ENCODE data around the gene NOTCH2.
"Not testable (repeated sequence)": the region's sequence is repeated elsewhere in the genome, so short reads cannot be mapped to it uniquely, and the experiment has no call there.

The NOTCH2 gene

GRCh38 chr1:120041771-120042170 lies 27.7 kb downstream of the NOTCH2 start:
- ATAC-seq (ENCODE audit: low read depth); H3K27ac ChIP-seq (ENCODE audit: poor library complexity, severe bottlenecking); DNase-seq (ENCODE audit: low spot score); H3K9me3 ChIP-seq (ENCODE audit: severe bottlenecking); H3K4me3 ChIP-seq (ENCODE audit: severe bottlenecking); H3K36me3 ChIP-seq (ENCODE audit: low read depth); H3K27me3 ChIP-seq (ENCODE audit: insufficient read depth, poor library complexity, severe bottlenecking); H3K4me1 ChIP-seq (ENCODE audit: insufficient read depth, poor library complexity, severe bottlenecking): not testable (repeated sequence)

GRCh38 chr1:120032253-120032652 lies 37.2 kb downstream of the NOTCH2 start:
- not testable (repeated sequence) for ATAC-seq (ENCODE audit: low read depth)

GRCh38 chr1:120023791-120024190 lies 45.7 kb downstream of the NOTCH2 start:
- not testable (repeated sequence) for H3K4me3 ChIP-seq (ENCODE audit: severe bottlenecking); ATAC-seq (ENCODE audit: low read depth); H3K36me3 ChIP-seq (ENCODE audit: low read depth); H3K4me1 ChIP-seq (ENCODE audit: insufficient read depth, poor library complexity, severe bottlenecking); DNase-seq (ENCODE audit: low spot score); H3K27ac ChIP-seq (ENCODE audit: poor library complexity, severe bottlenecking); H3K27me3 ChIP-seq (ENCODE audit: insufficient read depth, poor library complexity, severe bottlenecking); H3K9me3 ChIP-seq (ENCODE audit: severe bottlenecking)

More at GRCh38 chr1:120032253-120032652, 37.2 kb downstream of the NOTCH2 start:
- not testable (repeated sequence) for H3K4me1 ChIP-seq (ENCODE audit: insufficient read depth, poor library complexity, severe bottlenecking); H3K27me3 ChIP-seq (ENCODE audit: insufficient read depth, poor library complexity, severe bottlenecking); H3K4me3 ChIP-seq (ENCODE audit: severe bottlenecking); DNase-seq (ENCODE audit: low spot score); H3K9me3 ChIP-seq (ENCODE audit: severe bottlenecking); H3K36me3 ChIP-seq (ENCODE audit: low read depth); H3K27ac ChIP-seq (ENCODE audit: poor library complexity, severe bottlenecking)

- not testable (repeated sequence) for H3K4me1 ChIP-seq (ENCODE audit: insufficient read depth, poor library complexity, severe bottlenecking); H3K27me3 ChIP-seq (ENCODE audit: insufficient read depth, poor library complexity, severe bottlenecking); H3K27ac ChIP-seq (ENCODE audit: poor library complexity, severe bottlenecking); H3K9me3 ChIP-seq (ENCODE audit: severe bottlenecking); ATAC-seq (ENCODE audit: low read depth); H3K36me3 ChIP-seq (ENCODE audit: low read depth); H3K4me3 ChIP-seq (ENCODE audit: severe bottlenecking); DNase-seq (ENCODE audit: low spot score)
Measured at GRCh38 chr1:120014978-120015377, 54.5 kb downstream of the NOTCH2 start.

- not testable (repeated sequence) for H3K9me3 ChIP-seq (ENCODE audit: severe bottlenecking); DNase-seq (ENCODE audit: low spot score); ATAC-seq (ENCODE audit: low read depth); H3K27ac ChIP-seq (ENCODE audit: poor library complexity, severe bottlenecking); H3K27me3 ChIP-seq (ENCODE audit: insufficient read depth, poor library complexity, severe bottlenecking); H3K4me1 ChIP-seq (ENCODE audit: insufficient read depth, poor library complexity, severe bottlenecking); H3K4me3 ChIP-seq (ENCODE audit: severe bottlenecking); H3K36me3 ChIP-seq (ENCODE audit: low read depth)
Measured at GRCh38 chr1:120008320-120008719, 61.1 kb downstream of the NOTCH2 start.

GRCh38 chr1:120007850-120008249 lies 61.6 kb downstream of the NOTCH2 start:
- DNase-seq (ENCODE audit: low spot score) = not testable (repeated sequence)

DNA sequence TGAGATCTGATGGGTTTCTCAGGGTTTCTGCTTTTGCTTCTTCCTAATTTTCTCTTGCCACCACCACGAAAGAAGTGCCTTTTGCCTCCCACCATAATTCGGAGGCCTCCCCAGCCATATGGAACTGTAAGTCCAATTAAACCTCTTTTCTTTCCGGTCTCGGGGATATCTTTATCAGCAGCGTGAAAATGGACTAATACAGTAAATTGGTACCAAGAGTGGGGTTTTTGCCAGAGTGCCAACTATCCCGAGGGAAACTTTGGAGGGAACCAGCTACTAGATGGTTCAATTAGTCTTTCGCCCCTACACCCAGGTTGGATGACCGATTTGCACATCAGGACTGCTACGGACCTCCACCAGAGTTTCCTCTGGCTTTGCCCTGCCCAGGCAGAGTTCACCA lies 68.4 kb downstream of the NOTCH2 start:
- H3K4me1 ChIP-seq (ENCODE audit: insufficient read depth, poor library complexity, severe bottlenecking); H3K36me3 ChIP-seq (ENCODE audit: low read depth); H3K9me3 ChIP-seq (ENCODE audit: severe bottlenecking); H3K4me3 ChIP-seq (ENCODE audit: severe bottlenecking); H3K27ac ChIP-seq (ENCODE audit: poor library complexity, severe bottlenecking); DNase-seq (ENCODE audit: low spot score); ATAC-seq (ENCODE audit: low read depth); H3K27me3 ChIP-seq (ENCODE audit: insufficient read depth, poor library complexity, severe bottlenecking): not testable (repeated sequence)

More at GRCh38 chr1:120007850-120008249, 61.6 kb downstream of the NOTCH2 start:
- not testable (repeated sequence) for H3K27ac ChIP-seq (ENCODE audit: poor library complexity, severe bottlenecking); H3K4me1 ChIP-seq (ENCODE audit: insufficient read depth, poor library complexity, severe bottlenecking); H3K9me3 ChIP-seq (ENCODE audit: severe bottlenecking); H3K4me3 ChIP-seq (ENCODE audit: severe bottlenecking); H3K36me3 ChIP-seq (ENCODE audit: low read depth); H3K27me3 ChIP-seq (ENCODE audit: insufficient read depth, poor library complexity, severe bottlenecking); ATAC-seq (ENCODE audit: low read depth)

- not testable (repeated sequence) for DNase-seq (ENCODE audit: low spot score)
Measured at GRCh38 chr1:119996731-119997312, 72.6 kb downstream of the NOTCH2 start.

DNA sequence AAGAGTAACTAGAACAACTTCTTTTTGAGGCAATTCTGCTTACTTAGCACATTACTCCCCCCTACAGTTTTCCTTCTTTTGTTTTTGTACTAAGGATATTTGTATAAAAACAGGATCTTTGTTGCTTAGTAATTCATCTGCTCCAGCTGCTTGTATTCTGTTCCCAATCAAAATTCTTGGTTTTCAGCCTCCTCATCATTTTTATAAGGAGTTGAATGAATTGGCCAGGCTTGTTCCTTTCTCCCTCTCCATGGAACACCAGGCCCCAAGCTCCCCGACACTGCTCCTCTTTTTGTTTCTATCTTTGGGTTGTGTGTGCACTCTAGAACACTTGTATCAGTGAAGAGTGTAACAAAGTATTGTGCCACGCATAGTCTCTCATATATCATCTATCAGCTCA lies 73.5 kb downstream of the NOTCH2 start:
- ATAC-seq (ENCODE audit: low read depth); H3K36me3 ChIP-seq (ENCODE audit: low read depth); DNase-seq (ENCODE audit: low spot score); H3K9me3 ChIP-seq (ENCODE audit: severe bottlenecking); H3K4me1 ChIP-seq (ENCODE audit: insufficient read depth, poor library complexity, severe bottlenecking); H3K27ac ChIP-seq (ENCODE audit: poor library complexity, severe bottlenecking); H3K27me3 ChIP-seq (ENCODE audit: insufficient read depth, poor library complexity, severe bottlenecking); H3K4me3 ChIP-seq (ENCODE audit: severe bottlenecking): not testable (repeated sequence)

More at GRCh38 chr1:119996731-119997312, 72.6 kb downstream of the NOTCH2 start:
- not testable (repeated sequence) for H3K4me3 ChIP-seq (ENCODE audit: severe bottlenecking); H3K4me1 ChIP-seq (ENCODE audit: insufficient read depth, poor library complexity, severe bottlenecking); ATAC-seq (ENCODE audit: low read depth); H3K27me3 ChIP-seq (ENCODE audit: insufficient read depth, poor library complexity, severe bottlenecking); H3K27ac ChIP-seq (ENCODE audit: poor library complexity, severe bottlenecking); H3K9me3 ChIP-seq (ENCODE audit: severe bottlenecking); H3K36me3 ChIP-seq (ENCODE audit: low read depth)
